A673 (cell line): ENCODE measurements around the gene MTHFD1L. TPM values are rescaled to one million over a fixed set of nuclear protein-coding genes. Genes with fewer than 3 reads are reported as not detected.
"Not testable (repeated sequence)": the region's sequence is repeated elsewhere in the genome, so short reads cannot be mapped to it uniquely, and the experiment has no call there.

Experiments used
- BruUV-seq: library from RNA; stranded (reverse); fragments of 400-500 nt; replicated peaks from 2 replicates; lab custom pipeline; 2021; lab: Mats Ljungman, UMichigan
- CTCF ChIA-PET: fragments of 300-600 bp; sonication (Branson Sonifier 250); formaldehyde crosslinking; loops from one replicate; lab custom pipeline; 2022; ENCODE audit warnings: antibody characterized with exemption; lab: Charles Lee
- POLR2A ChIA-PET: fragments of 300-600 bp; sonication (Branson Sonifier 250); formaldehyde crosslinking; loops from one replicate; lab custom pipeline; 2022; ENCODE audit warnings: antibody characterized with exemption; ENCODE audit not compliant: low non-redundant PET; lab: Charles Lee
- DNase-seq: peaks from one replicate; pipeline ENCODE4 v3.0.0-alpha.2; 2015; ENCODE audit warnings: low spot score
- H3K27ac ChIP-seq: fragments of 200-600 bp; sonication (generic); 2 replicates; pipeline ENCODE4 v1.5.1; 2016; ENCODE audit warnings: mixed run types, low read depth, mild to moderate bottlenecking, mixed read lengths, antibody characterized with exemption, low read length; ENCODE audit not compliant: poor library complexity, severe bottlenecking
- H3K27me3 ChIP-seq: fragments of 200-600 bp; sonication (generic); replicated peaks from 2 replicates; pipeline ENCODE4 v1.6.1; 2017; ENCODE audit warnings: mixed run types, low read depth, mild to moderate bottlenecking, mixed read lengths, antibody characterized with exemption, low read length; ENCODE audit not compliant: insufficient read depth, poor library complexity
- H3K36me3 ChIP-seq: fragments of 200-600 bp; sonication (generic); 2 replicates; pipeline ENCODE4 v1.6.1; 2016; ENCODE audit warnings: mixed run types, mild to moderate bottlenecking, mixed read lengths, antibody characterized with exemption, low read length; ENCODE audit not compliant: insufficient read depth, poor library complexity, severe bottlenecking
- H3K4me1 ChIP-seq: fragments of 200-600 bp; sonication (generic); 2 replicates; pipeline ENCODE4 v1.6.1; 2017; ENCODE audit warnings: mixed run types, mild to moderate bottlenecking, mixed read lengths, antibody characterized with exemption, low read length; ENCODE audit not compliant: insufficient read depth, poor library complexity, severe bottlenecking
- H3K4me3 ChIP-seq: fragments of 200-600 bp; sonication (generic); 2 replicates; pipeline ENCODE4 v1.5.1; 2016; ENCODE audit warnings: low read depth, mixed run types, mild to moderate bottlenecking, mixed read lengths, low read length; ENCODE audit not compliant: poor library complexity, severe bottlenecking
- H3K9me3 ChIP-seq: fragments of 200-600 bp; sonication (generic); 2 replicates; pipeline ENCODE4 v1.6.1; 2016; ENCODE audit warnings: mixed run types, low read depth, mild to moderate bottlenecking, mixed read lengths, antibody characterized with exemption, low read length; ENCODE audit not compliant: poor library complexity, severe bottlenecking
- CTCF ChIP-seq: fragments of 300-800, 200-600 bp; sonication (generic); conservative IDR thresholded peaks from 2 replicates; pipeline ENCODE4 v1.5.1; 2017; ENCODE audit warnings: low read depth, mild to moderate bottlenecking, antibody characterized with exemption, low read length, moderate library complexity, mixed read lengths
- EZH2 ChIP-seq: fragments of 200-600 bp; sonication (generic); IDR thresholded peaks from 2 replicates; pipeline ENCODE4 v1.6.1; 2017; ENCODE audit warnings: borderline replicate concordance, low read depth, mild to moderate bottlenecking, mixed read lengths, antibody characterized with exemption, low read length; ENCODE audit not compliant: poor library complexity, severe bottlenecking
- intact Hi-C: fragments of 100-400 bp; cut with micrococcal nuclease; formaldehyde crosslinking; loops from one replicate; pipeline ENCODE4 v1.10.0; 2022; ENCODE audit not compliant: unreplicated experiment
- total RNA-seq: library from RNA; stranded (reverse); gene quantifications from 2 replicates; pipeline ENCODE4 v1.2.3, GENCODE V29; 2021

MTHFD1L gene
- total RNA-seq, 1 experiment from 2014 or later, result 78.7 TPM

DNA sequence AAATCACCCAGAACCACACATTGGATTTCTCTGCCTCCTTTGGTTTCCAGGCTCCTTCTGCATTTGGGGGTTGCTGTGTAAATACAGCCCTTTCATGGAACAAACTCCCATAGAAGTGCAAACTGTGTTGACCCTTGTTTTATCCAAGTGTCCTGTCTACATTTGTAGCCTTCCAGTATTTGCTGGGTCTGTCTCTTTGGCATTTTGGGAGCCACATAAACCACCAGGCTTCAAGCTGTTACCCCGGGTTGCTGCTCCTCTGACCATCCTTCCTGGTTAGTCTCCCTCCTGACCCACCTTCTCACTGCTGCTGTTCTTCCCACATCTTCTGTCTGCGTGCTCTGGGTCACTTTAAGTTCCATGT, 7.6 kb upstream of the MTHFD1L start:
- no TSS peak for BruUV-seq
- no peak for DNase-seq
- Histone ChIP-seq H3K4me3 (no peak overlapping the region), H3K4me1 (peaks cover 29% of the 10 kb centered on the region), H3K9me3 (no peaks in the 10 kb centered on the region), H3K27ac (peak overlapping the region; percentile 95), H3K27me3 (no peaks in the 10 kb centered on the region), H3K36me3 (no peaks in the 10 kb centered on the region)
- intact Hi-C loops, result no loop called here
- ChIA-PET POLR2A (no interaction called here), CTCF (no interaction called here)
- TF ChIP-seq EZH2 (no peak), CTCF (no peak)

GRCh38 chr6:150861448-150862168, 3.9 kb upstream of the MTHFD1L start:
- H3K36me3 ChIP-seq, intact Hi-C loops, H3K9me3 ChIP-seq, H3K4me3 ChIP-seq, H3K27ac ChIP-seq, CTCF ChIA-PET, H3K27me3 ChIP-seq, POLR2A ChIA-PET, BruUV-seq, DNase-seq: not testable (repeated sequence)
- H3K4me1 ChIP-seq, result peaks cover 16% of the 10 kb centered on the region

- Histone ChIP-seq H3K4me3 (no peak overlapping the region), H3K9me3 (no peaks in the 10 kb centered on the region), H3K36me3 (no peaks in the 10 kb centered on the region), H3K4me1 (peaks cover 4% of the 10 kb centered on the region), H3K27ac (no peak overlapping the region), H3K27me3 (no peaks in the 10 kb centered on the region)
- POLR2A ChIA-PET, result no interaction called here
- DNase-seq, result no peak
- BruUV-seq, result no TSS peak
- TF ChIP-seq CTCF (no peak), EZH2 (no peak)
- CTCF ChIA-PET, result no interaction called here
- intact Hi-C loops, result no loop called here
These were observed 2.1 kb upstream of the MTHFD1L start for GRCh38 chr6:150863213-150863928.
